SK-N-SH treated with all-trans-retinoic acid at 6 μM for 48 hours (cell line): ENCODE results near the gene PDK4.

Source experiments
- ATAC-seq: fragments of 200-7000 bp; cut with Tn5 transposase; 3 replicates; pipeline ENCODE4 v1.9.1; 2020; ENCODE audit warnings: mild to moderate bottlenecking, moderate library complexity
- ARNTL ChIP-seq: fragments of 450-650 bp; formaldehyde crosslinking; IDR thresholded peaks from 2 replicates; pipeline ENCODE4 v1.5.0; 2020; ENCODE audit warnings: low read depth, mild to moderate bottlenecking, moderate library complexity, borderline replicate concordance
- BACH2 ChIP-seq: fragments of 250-450 bp; sonication (Bioruptor Pico); IDR thresholded peaks from 2 replicates; pipeline ENCODE4 v1.9.0; 2021; ENCODE audit warnings: mild to moderate bottlenecking, borderline replicate concordance
- CREB5 ChIP-seq: fragments of 250-450 bp; sonication (Bioruptor Pico); IDR thresholded peaks from 2 replicates; pipeline ENCODE4 v1.5.1; 2020; ENCODE audit warnings: low read depth, mild to moderate bottlenecking, moderate library complexity
- CSDC2 ChIP-seq: fragments of 250-450 bp; sonication (Bioruptor Pico); IDR thresholded peaks from 2 replicates; pipeline ENCODE4 v1.5.0; 2020; ENCODE audit warnings: mild to moderate bottlenecking, moderate library complexity
- CSRNP3 ChIP-seq: fragments of 250-450 bp; sonication (Bioruptor Pico); IDR thresholded peaks from 2 replicates; pipeline ENCODE4 v1.5.1; 2021; ENCODE audit warnings: mild to moderate bottlenecking, moderate library complexity
- GLIS3 ChIP-seq: fragments of 250-450 bp; sonication (Bioruptor Pico); IDR thresholded peaks from 2 replicates; pipeline ENCODE4 v1.5.0; 2020; ENCODE audit warnings: mild to moderate bottlenecking, moderate library complexity
- ISL1 ChIP-seq: fragments of 250-450 bp; sonication (Bioruptor Pico); IDR thresholded peaks from 2 replicates; pipeline ENCODE4 v2.1.2; 2022; ENCODE audit warnings: mild to moderate bottlenecking, moderate library complexity
- OSR1 ChIP-seq: fragments of 250-450 bp; sonication (Bioruptor Pico); IDR thresholded peaks from 2 replicates; pipeline ENCODE4 v1.8.0; 2022; ENCODE audit warnings: moderate library complexity, mild to moderate bottlenecking, inconsistent platforms
- PATZ1 ChIP-seq: fragments of 250-450 bp; sonication (Bioruptor Pico); IDR thresholded peaks from 2 replicates; pipeline ENCODE4 v1.8.0; 2020; ENCODE audit warnings: mild to moderate bottlenecking, moderate library complexity, borderline replicate concordance
- POU6F1 ChIP-seq: fragments of 250-450 bp; sonication (Bioruptor Pico); IDR thresholded peaks from 2 replicates; pipeline ENCODE4 v1.8.0; 2021; ENCODE audit warnings: low read depth, mild to moderate bottlenecking, moderate library complexity, borderline replicate concordance
- PPARA ChIP-seq: fragments of 250-450 bp; sonication (Bioruptor Pico); IDR thresholded peaks from 2 replicates; pipeline ENCODE4 v1.5.0; 2020; ENCODE audit warnings: mild to moderate bottlenecking, borderline replicate concordance
- SNAI2 ChIP-seq: fragments of 250-450 bp; sonication (Bioruptor Pico); IDR thresholded peaks from 2 replicates; pipeline ENCODE4 v1.5.0; 2020; ENCODE audit warnings: mild to moderate bottlenecking, moderate library complexity
- TCF4 ChIP-seq: fragments of 250-450 bp; sonication (Bioruptor Pico); IDR thresholded peaks from 2 replicates; pipeline ENCODE4 v1.8.0; 2021; ENCODE audit warnings: mild to moderate bottlenecking, moderate library complexity, borderline replicate concordance
- TOX ChIP-seq: fragments of 250-450 bp; sonication (Bioruptor Pico); IDR thresholded peaks from 2 replicates; pipeline ENCODE4 v1.8.0; 2021; ENCODE audit warnings: mild to moderate bottlenecking, moderate library complexity, borderline replicate concordance
- TSHZ2 ChIP-seq: fragments of 250-450 bp; sonication (Bioruptor Pico); IDR thresholded peaks from 2 replicates; pipeline ENCODE4 v1.5.0; 2020; ENCODE audit warnings: mild to moderate bottlenecking, moderate library complexity
- ZC3H10 ChIP-seq: fragments of 250-450 bp; sonication (Bioruptor Pico); IDR thresholded peaks from 2 replicates; pipeline ENCODE4 v1.5.1; 2021; ENCODE audit warnings: mild to moderate bottlenecking, moderate library complexity
- ZFP3 ChIP-seq: fragments of 250-450 bp; sonication (Bioruptor Pico); IDR thresholded peaks from 2 replicates; pipeline ENCODE4 v1.5.0; 2020; ENCODE audit warnings: mild to moderate bottlenecking, moderate library complexity
- ZFP30 ChIP-seq: fragments of 450-650 bp; formaldehyde crosslinking; IDR thresholded peaks from 2 replicates; pipeline ENCODE4 v1.5.0; 2022; ENCODE audit warnings: mild to moderate bottlenecking, moderate library complexity
- ZNF70 ChIP-seq: fragments of 450-650 bp; formaldehyde crosslinking; IDR thresholded peaks from 2 replicates; pipeline ENCODE4 v1.5.0; 2020; ENCODE audit warnings: mild to moderate bottlenecking, moderate library complexity

Gene PDK4

GRCh38 chr7:95581467-95581866, 14.8 kb downstream of the PDK4 start:
- no peak for ATAC-seq
- no peak for TF ChIP-seq ARNTL
- no peak for TF ChIP-seq CSRNP3 (CRISPR knock-in tag)
- no peak for TF ChIP-seq ZFP3 (CRISPR knock-in tag)
- no peak for TF ChIP-seq OSR1 (CRISPR knock-in tag)
- TF ChIP-seq TSHZ2 (CRISPR knock-in tag): no peak
- no peak for TF ChIP-seq ZFP30 (CRISPR knock-in tag)
- TF ChIP-seq ZNF70 (CRISPR knock-in tag): no peak
- no peak for TF ChIP-seq ZC3H10 (CRISPR knock-in tag)
- no peak for TF ChIP-seq SNAI2 (CRISPR knock-in tag)
- no peak for TF ChIP-seq ISL1 (CRISPR knock-in tag)
- TF ChIP-seq CSDC2 (CRISPR knock-in tag): no peak
- TF ChIP-seq POU6F1 (CRISPR knock-in tag): no peak
- TF ChIP-seq CREB5 (CRISPR knock-in tag): no peak
- TF ChIP-seq PATZ1 (CRISPR knock-in tag): no peak
- no peak for TF ChIP-seq BACH2 (CRISPR knock-in tag)

- ATAC-seq: no peak
- TF ChIP-seq PPARA (CRISPR knock-in tag) (no peak), CREB5 (CRISPR knock-in tag) (no peak), TOX (CRISPR knock-in tag) (no peak), BACH2 (CRISPR knock-in tag) (no peak), TCF4 (CRISPR knock-in tag) (no peak), CSDC2 (CRISPR knock-in tag) (no peak), GLIS3 (CRISPR knock-in tag) (no peak), ARNTL (no peak), OSR1 (CRISPR knock-in tag) (no peak), POU6F1 (CRISPR knock-in tag) (no peak), SNAI2 (CRISPR knock-in tag) (no peak), TSHZ2 (CRISPR knock-in tag) (no peak), ISL1 (CRISPR knock-in tag) (no peak)
Measured at GRCh38 chr7:95579318-95579717, 17.0 kb downstream of the PDK4 start.
